Neural crest cell (in vitro differentiated cells): ENCODE measurements around the gene CALR. TPM values are rescaled to one million over a fixed set of nuclear protein-coding genes. Genes with fewer than 3 reads are reported as not detected.

Experiments
- DNase-seq: peaks from one replicate; pipeline ENCODE4 v3.0.0; 2021; ENCODE audit warnings: low read depth, mixed read lengths, low spot score
- H3K27ac Mint-ChIP-seq: one replicate; pipeline ENCODE4 v1.8.0; 2021; ENCODE audit warnings: mild to moderate bottlenecking, mixed read lengths; ENCODE audit not compliant: unreplicated experiment
- H3K27me3 Mint-ChIP-seq: 2 replicates; pipeline ENCODE4 v1.8.0; 2021; ENCODE audit warnings: low read depth, mild to moderate bottlenecking, mixed read lengths
- H3K36me3 Mint-ChIP-seq: 2 replicates; pipeline ENCODE4 v1.8.0; 2021; ENCODE audit warnings: low read depth, mild to moderate bottlenecking, mixed read lengths
- H3K4me1 Mint-ChIP-seq: 2 replicates; pipeline ENCODE4 v1.8.0; 2021; ENCODE audit warnings: mixed read lengths
- H3K4me3 Mint-ChIP-seq: one replicate; pipeline ENCODE4 v1.8.0; 2021; ENCODE audit warnings: mild to moderate bottlenecking, mixed read lengths
- H3K9me3 Mint-ChIP-seq: 2 replicates; pipeline ENCODE4 v1.8.0; 2021; ENCODE audit warnings: mixed read lengths
- total RNA-seq: library from RNA; stranded (reverse); gene quantifications from 2 replicates; pipeline ENCODE4 v1.2.1, GENCODE V29; 2021
- TF ChIP-seq, protein P1 (sequence below): fragments of 200-600 bp; sonication (generic); conservative IDR thresholded peaks from 2 replicates; pipeline ENCODE4 v1.5.0; 2021; ENCODE audit warnings: antibody characterized with exemption, mild to moderate bottlenecking

The CALR gene
- total RNA-seq, 1 donor from 2014 or later = 679 TPM

DNA sequence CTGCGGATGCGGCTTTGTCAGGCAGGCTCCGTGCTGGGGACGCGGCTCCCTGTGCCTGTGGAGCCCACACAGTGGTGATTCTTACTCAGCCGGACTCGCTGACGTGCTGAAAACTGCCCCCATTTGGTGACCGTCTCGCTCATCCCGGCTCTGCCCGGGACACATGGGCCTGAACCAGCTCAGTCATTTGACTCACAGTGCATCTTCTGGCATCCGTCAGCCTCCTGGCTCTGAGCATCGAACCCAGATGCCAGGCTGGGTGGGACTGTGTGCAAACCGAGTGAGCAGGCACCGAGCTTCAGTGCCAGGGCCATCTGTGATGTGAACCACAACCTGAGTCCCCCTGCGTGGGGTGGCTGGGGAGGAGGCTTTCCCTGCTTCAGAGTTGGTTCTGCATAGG lies 41.9 kb upstream of the CALR start:
- Mint-ChIP-seq H3K36me3 (no peaks in the 10 kb centered on the region), H3K27me3 (no peaks in the 10 kb centered on the region), H3K4me3 (no peak overlapping the region), H3K9me3 (no peaks in the 10 kb centered on the region), H3K4me1 (peaks cover 8% of the 10 kb centered on the region), H3K27ac (no peak overlapping the region)
- TF ChIP-seq, protein P1, sequence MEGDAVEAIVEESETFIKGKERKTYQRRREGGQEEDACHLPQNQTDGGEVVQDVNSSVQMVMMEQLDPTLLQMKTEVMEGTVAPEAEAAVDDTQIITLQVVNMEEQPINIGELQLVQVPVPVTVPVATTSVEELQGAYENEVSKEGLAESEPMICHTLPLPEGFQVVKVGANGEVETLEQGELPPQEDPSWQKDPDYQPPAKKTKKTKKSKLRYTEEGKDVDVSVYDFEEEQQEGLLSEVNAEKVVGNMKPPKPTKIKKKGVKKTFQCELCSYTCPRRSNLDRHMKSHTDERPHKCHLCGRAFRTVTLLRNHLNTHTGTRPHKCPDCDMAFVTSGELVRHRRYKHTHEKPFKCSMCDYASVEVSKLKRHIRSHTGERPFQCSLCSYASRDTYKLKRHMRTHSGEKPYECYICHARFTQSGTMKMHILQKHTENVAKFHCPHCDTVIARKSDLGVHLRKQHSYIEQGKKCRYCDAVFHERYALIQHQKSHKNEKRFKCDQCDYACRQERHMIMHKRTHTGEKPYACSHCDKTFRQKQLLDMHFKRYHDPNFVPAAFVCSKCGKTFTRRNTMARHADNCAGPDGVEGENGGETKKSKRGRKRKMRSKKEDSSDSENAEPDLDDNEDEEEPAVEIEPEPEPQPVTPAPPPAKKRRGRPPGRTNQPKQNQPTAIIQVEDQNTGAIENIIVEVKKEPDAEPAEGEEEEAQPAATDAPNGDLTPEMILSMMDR = no peak
- DNase-seq = no peak

DNA sequence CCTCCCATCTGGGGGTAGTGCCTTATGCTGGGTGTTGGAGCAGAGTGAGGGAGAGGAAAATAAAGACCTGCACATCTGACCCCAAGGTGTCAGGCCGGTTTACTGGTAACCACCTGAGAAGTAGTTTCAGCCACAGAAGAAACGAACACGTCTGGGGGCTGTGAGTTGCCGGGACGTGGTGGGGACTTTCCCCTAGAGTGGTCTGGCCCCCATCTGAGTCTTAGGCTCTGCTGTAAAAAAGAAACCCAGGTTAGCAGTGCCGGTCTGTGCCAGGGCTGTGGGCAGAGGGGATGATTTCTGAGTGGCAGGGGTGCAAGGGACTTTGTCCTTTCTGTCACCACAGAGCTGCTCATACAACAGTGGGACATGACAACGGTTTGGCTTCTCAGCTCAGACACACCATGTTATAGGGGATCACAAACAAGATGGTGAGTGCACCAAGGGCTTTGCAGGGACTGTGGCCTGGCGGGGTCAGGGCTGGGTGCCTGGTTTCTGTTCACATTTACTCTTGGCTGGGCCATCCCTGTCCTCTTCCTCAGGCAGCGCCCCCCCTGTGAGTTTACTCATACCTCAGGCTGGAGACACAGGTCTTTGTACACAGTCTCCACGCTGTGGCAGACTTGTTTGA lies 38.4 kb upstream of the CALR start:
- H3K27ac Mint-ChIP-seq = no peak overlapping the region
- H3K4me1 Mint-ChIP-seq = no peaks in the 10 kb centered on the region
- TF ChIP-seq, protein P1 = no peak
- H3K4me3 Mint-ChIP-seq = no peak overlapping the region
- no peaks in the 10 kb centered on the region for H3K9me3 Mint-ChIP-seq
- no peaks in the 10 kb centered on the region for H3K27me3 Mint-ChIP-seq
- no peak for DNase-seq
- H3K36me3 Mint-ChIP-seq = no peaks in the 10 kb centered on the region

GRCh38 chr19:12907166-12907565 lies 31.2 kb upstream of the CALR start:
- DNase-seq = no peak
- Mint-ChIP-seq H3K4me3 (no peak overlapping the region), H3K27me3 (no peaks in the 10 kb centered on the region), H3K4me1 (peaks cover 14% of the 10 kb centered on the region), H3K9me3 (no peaks in the 10 kb centered on the region), H3K27ac (no peak overlapping the region), H3K36me3 (no peaks in the 10 kb centered on the region)
- TF ChIP-seq, protein P1 = no peak

DNA sequence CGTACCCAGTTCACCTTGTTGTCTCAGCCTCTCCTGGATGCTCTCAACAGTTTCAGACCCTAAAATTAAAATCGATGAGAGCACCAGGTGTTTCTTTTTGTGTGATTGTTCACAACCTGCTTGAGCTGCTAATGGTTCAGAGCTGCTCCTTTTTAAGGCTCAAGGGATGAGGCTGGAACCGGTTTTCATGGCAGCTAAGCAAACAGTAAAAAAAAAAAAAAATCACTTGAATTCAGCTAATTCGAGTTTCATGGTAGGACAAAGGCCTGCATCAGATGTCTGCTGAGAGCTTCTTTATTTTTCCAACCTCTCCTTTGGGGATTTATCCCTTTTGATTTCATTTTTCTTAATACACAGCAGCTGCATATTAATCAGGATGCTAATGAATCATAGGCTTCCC lies 25.8 kb upstream of the CALR start:
- TF ChIP-seq, protein P1 = no peak
- H3K4me3 Mint-ChIP-seq = no peak overlapping the region
- peaks cover 27% of the 10 kb centered on the region for H3K4me1 Mint-ChIP-seq
- peaks cover 8% of the 10 kb centered on the region for H3K27me3 Mint-ChIP-seq
- H3K36me3 Mint-ChIP-seq = no peaks in the 10 kb centered on the region
- H3K27ac Mint-ChIP-seq = no peak overlapping the region
- no peaks in the 10 kb centered on the region for H3K9me3 Mint-ChIP-seq
- no peak for DNase-seq

DNA sequence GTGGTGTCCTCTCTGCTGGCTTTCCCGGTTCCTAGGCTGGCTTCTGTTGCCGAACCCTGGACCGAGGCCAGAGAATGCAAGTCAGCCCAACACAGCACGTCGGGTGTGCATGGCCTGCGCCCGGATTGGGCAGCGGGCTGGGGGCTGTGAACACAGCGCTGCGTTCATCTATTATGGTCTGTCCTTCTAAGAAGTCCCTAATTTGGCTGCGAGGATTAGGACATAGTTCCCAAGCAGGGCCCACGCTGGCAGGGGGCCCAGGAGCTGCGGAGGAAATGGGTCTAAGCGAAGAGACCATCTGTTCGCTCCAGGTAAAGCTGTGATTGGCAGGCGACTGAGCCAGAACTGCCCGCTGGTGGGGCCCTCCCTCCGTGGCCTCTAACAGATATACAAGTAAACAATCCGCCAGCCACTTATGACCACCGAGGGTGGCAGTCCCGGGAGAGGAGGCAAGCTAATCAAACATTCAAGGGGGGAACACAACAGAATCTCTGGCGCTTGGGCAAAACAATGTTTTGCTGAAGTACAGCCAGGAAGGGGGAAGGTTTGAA lies 25.3 kb upstream of the CALR start:
- no peak for DNase-seq
- Mint-ChIP-seq H3K27me3 (peaks cover 8% of the 10 kb centered on the region), H3K9me3 (no peaks in the 10 kb centered on the region), H3K4me1 (peaks cover 27% of the 10 kb centered on the region), H3K4me3 (peak overlapping the region; percentile 29), H3K36me3 (no peaks in the 10 kb centered on the region), H3K27ac (no peak overlapping the region)
- TF ChIP-seq, protein P1 = no peak
